Stimulated activated CD8-positive, alpha-beta memory T cell treated with anti-CD3 and anti-CD28 coated beads, Interleukin-2, amount 100 ng/mL, for 48 hours (primary cell): ENCODE data around the gene ZNG1A.
"Not testable (repeated sequence)": the region's sequence is repeated elsewhere in the genome, so short reads cannot be mapped to it uniquely, and the experiment has no call there.

Experiments used
- DNase-seq, 2 donors: peaks; one replicate each; pipeline ENCODE4 v3.0.0-alpha.2; 2020; ENCODE audit warnings: low read depth in 2 of 2

ZNG1A gene

DNA sequence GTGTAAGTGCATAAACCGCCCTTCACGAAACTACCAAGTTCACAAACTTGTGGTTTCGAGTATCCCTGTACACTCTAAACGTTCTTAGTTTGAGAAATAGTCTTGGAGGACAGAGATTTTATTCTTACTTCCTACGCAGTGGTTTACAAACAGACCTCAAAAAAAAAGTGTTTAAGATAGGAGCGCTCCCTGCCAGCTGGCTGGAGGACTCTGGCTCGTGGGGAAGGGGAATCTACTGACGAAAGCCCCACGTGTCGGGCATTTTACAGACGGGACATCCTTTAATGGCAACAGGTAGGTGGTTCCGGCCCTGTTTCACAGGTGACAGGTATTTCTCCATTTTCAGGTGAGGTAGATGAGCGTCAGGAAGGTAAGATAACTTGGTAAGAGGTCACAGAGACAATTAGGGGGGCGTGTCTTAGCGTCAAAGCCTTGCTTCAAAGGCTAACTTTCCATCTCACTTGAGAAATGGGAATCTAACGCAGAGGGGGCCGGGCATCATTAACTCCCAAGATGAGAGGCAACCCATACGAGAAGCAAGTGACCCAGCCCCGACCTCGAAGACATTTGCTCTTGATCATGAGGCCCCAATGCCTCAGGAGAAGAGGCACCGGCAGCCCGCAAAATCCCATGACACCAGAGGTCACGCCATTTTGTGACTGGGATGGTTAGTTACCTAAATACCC lies 573 bp downstream of the ZNG1A start:
- not testable (repeated sequence) for DNase-seq

DNA sequence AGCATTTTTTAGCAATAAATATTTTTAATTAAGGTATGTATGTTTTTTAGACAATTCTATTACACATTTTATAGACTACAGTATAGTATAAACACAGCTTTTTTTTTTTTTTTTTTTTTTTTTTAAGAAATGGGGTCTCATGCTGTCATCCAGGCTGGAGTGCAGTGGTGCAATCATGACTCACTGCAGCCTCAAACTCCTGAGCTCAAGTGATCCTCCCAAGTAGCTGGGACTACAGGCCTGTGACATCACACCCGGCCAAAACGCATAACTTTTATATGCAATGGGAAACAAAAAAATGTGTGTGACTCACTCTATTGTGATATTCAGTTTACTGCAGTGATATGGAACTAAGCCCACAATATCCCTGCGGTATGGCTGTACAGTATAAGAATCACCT lies 9.1 kb downstream of the ZNG1A start:
- not testable (repeated sequence) for DNase-seq

DNA sequence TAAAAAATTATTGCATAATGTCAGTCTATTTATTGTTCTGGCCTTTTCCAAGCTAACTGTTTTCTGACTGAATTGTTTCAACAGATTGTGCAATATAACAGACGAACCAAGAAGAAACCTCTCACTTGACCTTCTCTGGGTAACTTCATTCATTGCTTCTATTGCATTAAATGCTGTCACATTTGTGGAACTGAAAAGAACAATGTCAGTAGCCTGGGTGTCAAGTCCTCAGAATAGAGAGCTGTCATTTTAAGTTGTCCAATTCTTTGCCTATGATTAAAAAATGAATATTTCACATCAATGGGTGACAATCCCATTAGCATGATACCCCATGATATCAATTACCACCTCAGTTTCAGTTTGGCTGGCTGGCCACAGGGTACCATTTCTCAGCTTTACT lies 19.0 kb downstream of the ZNG1A start:
- DNase-seq, result not testable (repeated sequence)

DNA sequence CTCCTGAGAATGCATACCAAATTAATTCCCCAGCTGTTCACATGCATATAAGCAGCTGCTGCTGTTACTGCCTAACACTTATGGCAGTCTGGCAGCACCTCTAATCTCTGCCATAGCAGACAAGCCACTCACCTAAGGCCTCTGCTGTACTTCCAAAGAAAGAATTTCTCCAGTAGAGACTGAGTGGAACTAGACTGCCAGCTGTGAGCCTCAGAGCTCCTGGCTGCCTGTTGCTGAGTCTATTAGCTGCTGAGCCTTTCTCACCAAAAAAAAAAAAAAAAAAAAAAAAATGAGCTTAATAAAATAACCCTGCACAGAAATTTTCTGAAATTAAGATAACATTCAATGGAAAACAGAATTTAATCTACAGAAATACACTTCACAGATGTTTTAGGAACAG lies 27.7 kb downstream of the ZNG1A start:
- not testable (repeated sequence) for DNase-seq

DNA sequence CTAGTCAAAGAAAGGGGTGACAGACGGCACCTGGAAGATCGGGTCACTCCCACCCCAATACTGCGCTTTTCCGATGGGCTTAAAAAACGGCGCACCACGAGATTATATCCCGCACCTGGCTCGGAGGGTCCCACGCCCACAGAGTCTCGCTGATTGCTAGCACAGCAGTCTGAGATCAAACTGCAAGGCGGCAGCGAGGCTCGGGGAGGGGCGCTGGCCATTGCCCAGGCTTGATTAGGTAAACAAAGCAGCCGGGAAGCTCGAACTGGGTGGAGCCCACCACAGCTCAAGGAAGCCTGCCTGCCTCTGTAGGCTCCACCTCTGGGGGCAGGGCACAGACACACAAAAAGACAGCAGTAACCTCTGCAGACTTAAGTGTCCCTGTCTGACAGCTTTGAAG lies 39.0 kb downstream of the ZNG1A start:
- DNase-seq, result not testable (repeated sequence)

DNA sequence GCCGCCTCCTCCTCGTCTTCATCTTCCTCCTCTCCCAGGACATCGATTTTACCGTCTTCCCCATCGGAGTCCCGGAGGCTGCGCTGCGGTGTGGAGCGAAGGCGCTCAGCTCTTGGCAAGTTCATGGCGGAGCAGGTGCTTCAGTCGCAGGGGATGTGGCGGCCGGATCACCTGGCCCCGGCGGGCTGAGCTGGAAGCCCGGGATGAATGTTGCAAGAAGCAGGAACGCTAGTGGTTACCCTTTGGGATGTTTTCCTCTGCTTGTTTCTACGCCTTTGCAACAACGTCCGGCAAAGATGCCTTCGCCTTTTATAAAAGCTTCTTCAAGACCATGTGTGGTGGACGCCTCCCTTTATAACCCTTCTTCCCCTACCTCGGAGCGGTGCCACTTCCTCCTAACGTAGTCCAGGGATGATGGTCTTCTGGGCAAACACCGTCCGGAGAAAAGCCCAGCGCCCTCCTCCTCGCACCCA lies 60.8 kb downstream of the ZNG1A start, which contains the start of gene FOXD4:
Gene FOXD4, minus strand, starts transcription at position 423 of the 473 bp plus-strand sequence. Its CDS starts 298 bp downstream, at position 125.
- DNase-seq, result not testable (repeated sequence)

DNA sequence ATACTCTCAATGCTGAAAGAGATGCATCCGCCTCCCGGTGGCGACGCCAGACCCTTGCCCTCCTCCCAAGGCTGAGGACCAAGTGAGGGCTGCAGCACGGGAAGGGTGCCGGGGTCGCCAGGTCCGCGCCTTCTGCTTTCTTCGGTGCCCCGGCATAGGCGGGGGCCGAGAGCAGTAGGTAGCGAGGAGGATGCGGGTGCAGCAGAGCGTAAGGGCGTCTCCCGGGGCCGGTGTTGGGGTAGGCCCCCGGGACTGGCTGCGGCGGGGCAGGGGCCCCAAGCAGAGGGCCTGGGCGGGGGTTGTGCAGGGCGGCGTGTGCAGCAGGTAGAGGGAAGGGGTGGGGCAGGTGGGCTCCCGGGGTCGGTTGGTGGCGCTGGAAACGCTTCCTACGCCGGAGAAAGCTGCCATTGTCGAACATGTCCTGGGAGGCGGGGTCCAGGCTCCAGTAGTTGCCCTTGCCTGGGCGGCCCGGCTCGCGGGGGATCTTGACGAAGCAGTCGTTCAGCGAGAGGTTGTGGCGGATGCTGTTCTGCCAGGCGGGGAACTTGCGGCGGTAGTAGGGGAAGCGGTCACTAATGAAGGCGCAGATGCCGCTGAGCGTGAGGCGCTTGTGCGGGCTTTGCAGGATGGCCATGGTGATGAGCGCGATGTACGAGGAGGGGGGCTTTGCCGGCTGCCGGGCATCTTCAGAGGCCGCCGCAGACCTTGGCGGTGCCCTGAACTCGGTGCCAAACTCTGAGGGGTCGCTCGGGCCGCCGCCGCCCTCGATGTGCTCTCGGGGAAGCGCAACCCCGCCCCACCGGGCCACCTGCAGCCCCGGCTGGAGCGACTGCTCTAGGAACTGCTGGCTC lies 61.5 kb downstream of the ZNG1A start:
- DNase-seq, result not testable (repeated sequence)

DNA sequence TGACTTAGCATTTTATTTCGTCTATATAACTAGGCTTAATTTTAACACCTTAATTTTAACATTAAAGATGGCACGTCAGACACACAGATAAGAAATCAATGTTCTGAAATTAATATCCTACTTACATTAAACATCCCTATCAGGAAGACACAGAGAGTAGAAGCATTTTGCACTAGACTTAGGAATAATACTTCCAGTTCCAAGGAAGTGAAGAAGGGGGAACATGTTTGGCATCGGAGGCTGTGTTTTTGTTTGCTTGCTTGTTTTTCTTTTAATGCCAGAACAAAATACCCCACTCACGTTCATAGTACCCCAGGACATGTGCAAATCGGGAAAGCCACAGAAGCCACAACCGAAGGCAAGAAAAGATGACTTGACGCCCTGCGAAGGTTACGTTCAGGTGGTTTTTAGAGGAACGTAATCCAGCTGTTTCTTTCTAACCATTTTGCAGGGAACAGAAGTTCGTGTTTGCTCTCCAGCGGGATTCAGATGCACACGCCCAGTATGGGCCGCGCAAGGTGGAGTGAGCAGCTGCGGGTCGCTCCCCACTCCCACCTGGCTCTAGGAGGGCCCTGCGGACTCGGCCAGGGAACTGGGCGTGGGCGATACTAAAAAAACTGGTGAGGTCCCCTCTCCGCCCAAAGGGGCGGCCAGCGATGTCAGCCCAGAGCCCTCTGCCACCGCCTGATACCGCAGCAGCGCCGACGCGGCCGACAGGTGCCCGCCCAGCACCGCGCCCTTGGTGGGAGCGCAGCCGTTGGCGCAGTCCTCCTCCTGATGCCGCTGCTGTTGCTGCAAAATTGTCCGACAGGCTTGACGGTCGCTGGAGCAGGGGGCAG lies 62.4 kb downstream of the ZNG1A start:
- not testable (repeated sequence) for DNase-seq

DNA sequence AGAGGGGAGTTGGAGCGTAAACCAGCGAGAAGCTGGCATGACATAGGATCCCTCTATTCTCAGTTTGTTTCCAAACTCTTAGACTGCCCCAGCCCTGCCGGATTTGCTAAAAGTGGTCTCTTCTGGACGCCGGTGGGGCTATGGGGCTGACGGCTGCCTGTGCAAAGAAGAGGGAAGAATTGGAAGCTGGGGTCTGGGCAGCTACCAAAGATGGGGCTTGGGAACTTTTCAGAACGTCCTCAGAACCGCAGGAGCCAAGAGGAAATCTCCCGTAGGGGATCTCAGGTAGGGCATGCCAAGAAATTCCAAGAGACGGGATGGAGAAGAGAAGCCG lies 63.8 kb downstream of the ZNG1A start:
- not testable (repeated sequence) for DNase-seq

DNA sequence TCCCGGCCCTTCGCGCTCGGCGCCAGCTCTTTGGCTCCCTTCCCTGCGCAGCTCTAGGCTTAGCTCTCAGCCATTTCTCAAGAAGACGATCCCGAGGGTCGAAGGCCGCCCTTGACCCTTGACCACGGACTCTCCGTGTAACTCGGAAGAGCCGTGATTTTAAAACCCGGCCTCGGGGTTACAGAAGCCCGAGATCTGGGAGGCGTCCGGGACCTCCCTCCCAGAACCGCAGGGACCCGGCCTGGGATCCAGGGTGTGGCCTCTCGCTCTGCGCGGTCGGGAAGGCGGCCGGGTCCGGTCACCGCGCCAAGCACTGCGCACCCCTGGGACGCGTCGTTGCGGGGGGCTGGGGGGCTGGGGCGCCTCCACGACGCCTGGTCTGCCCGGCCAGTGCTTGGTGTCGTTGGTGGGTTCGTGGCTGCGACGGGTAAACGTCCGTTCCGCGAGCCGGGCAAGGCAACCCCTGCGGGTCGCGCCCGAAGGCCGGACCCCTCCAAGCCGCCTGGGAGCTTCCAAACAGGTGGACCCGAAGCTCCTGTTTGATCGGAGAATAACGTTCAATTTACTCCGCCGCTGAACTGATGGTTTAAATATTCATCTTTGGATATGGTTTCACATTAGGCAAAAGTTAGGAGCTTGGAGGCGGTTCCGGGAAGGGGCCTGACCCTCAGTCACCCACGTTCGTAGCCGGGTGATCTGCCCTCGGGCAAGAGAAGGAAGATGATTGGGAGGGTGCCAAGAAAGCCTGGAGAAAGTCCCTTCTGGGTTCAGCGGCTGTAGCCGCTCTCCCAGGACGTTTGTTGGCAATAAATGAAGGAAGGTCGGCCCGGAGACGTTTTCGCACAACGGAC lies 64.4 kb downstream of the ZNG1A start:
- not testable (repeated sequence) for DNase-seq

DNA sequence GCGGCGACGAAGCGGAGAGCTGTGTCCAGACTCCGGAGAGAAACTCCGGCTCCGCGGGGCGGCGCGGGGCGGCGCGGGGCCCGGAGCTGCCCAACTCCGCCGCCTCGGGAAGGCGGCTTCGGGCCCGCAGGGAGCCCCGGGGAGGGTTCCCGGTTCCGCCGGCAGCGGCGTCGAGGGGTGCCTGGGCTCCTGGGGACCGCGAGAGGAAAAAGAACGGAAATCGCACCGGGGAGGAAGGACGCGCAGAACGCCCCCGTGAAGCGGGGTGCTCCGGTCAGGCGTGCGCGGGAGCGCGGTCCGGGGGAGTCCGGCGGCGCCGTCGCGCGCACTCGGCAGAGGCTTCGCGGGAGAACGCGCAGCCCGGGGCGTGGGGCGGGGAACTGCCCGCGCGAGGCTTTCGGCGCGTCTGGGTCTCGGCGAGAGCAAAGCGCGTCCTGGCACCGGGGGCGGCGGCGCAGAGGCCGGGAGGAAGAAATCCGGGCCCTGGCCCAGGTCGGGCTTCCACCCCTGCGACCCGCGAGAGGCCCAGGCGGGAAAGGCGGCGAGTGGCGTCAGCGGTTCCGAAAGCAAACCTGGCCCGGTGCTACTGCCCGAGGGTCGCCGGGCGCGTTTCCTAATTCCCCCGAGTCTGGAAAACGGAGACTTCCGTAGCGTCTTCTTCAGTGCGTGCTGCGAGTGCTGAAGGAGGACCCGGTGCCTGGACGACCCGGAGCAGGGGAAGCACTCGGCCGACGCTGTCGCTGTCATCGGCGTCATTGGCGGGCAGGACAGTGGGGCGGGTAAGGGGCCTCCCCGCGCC lies 65.2 kb downstream of the ZNG1A start:
- not testable (repeated sequence) for DNase-seq

DNA sequence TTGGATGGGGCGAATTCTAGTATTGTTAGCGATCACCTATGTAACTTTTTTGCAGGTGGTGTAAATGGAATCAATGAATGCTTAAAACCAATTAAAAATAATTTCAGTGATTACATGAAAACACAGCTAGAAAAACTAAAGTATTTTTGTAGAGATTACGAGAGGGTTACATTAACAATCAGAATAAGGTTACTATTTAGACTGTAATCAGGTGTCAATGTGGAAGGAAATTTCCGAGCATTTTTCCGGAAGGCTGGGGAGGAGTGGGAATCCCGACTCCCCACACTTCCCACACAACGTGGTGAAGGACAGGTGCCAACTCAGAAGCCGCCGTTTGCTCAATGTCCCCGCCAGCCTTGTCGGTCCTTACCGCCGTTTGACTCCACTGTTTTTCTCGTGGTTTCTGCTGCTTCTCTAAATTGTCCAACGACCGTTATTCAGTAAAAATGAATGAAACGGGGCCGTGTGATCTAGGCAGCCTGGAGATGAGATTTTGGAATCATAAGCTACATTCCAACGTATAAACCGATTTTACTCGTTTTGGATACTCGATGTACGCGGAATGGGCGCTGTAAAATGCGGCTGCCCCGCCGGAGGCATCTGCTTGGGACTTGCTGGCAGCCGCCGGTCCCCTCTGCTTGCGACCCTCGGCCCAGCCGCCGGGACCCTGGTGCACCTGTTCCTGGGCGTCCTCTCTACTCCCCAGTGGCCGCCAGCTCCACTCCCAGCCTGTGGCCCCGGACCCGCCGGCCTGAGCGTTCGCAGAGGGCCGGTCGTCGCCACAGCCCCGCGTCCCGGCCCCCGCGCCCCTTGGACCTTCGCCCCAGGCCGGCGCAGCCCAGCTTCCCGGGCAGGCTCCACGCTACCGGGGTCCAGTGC lies 66.0 kb downstream of the ZNG1A start:
- DNase-seq, result not testable (repeated sequence)

DNA sequence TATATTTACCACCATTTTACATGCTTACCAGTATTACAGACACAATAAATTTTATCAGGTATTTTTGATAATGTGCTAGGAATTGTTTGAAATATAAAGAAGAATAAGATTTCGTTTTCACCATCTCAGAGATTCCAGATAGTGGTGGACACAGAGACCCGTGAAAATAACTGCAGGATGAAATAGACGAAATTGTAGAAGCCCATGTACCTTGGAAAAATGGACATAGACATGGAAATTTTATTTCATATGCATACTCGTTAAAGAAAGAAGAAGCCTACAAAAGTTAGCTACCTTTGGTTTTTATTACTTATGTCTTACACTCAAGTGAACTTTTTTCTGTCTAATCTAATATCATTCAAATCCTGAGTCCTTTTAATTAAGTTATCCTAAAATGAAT lies 68.2 kb downstream of the ZNG1A start:
- not testable (repeated sequence) for DNase-seq

DNA sequence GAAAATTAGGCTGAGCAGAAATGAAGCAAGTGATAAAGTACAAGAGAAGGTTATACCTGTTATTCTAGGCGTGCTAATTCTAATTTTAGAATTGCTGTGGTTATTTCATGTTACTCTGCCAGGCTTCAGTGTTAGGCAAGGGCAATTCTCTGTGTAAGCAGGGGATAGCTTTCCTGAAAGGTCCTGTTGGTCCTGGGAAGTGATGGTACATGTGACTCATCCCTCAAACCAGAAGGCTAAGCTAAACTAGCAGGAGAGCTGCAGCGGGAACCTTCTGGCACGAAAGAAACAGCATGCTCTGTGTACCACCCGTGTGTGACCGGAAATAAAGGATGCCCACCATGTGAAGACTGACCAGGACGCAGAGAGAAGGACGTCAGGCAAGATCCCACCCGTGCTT lies 69.3 kb downstream of the ZNG1A start:
- not testable (repeated sequence) for DNase-seq

DNA sequence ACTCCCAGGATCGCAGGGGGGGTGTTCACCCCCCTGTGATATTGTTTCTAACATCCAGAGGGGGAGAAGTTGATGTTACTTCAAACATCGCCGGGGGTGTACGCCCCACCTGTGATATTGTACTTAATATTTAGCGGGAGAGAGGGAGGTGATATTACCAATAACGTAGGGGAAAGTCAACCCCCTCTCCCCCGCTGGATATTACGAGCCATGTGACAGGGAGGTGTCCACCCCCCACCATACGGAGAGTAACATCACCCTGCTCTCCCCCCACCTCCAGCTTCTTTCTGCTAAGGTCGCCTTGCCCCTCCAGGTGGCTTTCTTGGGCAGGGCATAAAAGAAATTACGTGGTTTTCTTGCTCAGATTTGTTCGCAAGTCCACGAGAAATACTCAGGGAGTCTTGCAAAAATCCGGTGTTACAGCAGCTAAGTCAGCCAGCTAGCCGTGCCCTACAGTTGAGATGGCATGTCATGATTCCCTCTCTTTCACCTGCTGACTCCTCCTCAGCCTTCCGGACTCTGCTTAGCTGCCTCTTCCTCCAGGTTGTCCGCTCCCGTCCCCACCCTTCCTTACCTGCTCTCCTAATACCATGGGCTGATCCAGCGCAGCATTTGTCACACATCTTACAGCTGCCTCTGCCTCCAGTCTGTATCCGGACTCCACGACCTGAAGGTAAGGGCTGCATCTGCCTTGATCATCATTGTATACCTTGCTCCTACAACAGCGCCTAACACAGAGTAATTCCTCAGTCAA lies 69.9 kb downstream of the ZNG1A start:
- not testable (repeated sequence) for DNase-seq

DNA sequence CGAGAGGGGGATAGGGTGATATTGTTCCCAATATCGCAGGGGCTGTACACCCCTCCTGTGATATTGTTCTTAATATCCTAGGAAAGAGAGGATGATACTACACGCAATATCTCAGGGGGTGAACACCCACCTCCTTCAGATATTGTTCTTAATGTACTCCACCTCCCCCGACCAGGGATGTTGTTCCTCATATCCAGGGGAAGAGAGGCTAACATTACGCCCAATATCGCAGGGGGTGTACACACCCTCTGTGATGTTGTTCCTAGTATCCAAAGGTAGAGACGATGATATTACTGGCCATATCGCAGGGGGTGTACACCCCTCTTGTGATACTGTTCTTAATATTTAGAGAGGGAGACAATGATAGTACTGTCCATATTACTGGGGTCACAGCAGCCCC lies 72.9 kb downstream of the ZNG1A start:
- DNase-seq, result not testable (repeated sequence)

DNA sequence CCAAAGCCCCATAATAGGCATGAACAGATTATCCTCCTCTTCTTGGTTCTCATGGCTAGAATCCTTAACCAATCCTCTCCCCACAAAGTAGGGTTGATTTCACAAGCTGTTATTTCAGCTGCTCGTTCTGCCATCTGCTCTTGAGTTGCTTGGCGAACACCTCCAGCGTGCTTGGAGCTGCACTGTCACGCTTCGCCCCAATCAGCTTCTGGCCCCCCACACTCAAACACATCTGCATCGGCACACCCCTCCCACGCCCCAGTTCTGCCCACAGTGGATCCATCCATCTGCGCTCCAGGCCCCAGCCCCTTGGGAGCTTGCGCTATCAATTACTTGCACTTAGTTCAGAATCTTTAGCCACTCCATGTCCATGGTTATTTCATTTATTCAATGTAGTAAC lies 78.4 kb downstream of the ZNG1A start:
- DNase-seq, result not testable (repeated sequence)

DNA sequence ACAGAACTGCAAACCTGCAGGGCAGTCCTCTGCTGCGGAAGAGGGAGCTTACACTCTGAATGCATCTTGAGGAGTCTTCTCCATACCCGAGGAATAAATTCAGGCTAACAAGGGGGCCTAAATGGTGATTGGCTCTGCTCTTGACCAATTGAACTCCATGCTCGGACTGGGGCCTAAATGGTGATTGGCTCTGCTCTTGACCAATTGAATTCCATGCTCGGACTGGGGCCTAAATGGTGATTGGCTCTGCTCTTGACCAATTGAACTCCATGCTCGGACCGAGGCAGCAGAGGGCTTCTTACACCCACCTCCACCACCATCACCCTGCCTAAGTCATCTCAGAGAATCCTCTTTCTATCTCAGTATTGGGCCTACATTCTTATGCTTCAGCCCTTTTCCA lies 79.0 kb downstream of the ZNG1A start:
- DNase-seq, result not testable (repeated sequence)
